Measurements from ENCODE around the gene OGFR.
A peak's percentile ranks its signal among the peaks of the same experiment; 100 is the strongest.

OGFR gene

DNA sequence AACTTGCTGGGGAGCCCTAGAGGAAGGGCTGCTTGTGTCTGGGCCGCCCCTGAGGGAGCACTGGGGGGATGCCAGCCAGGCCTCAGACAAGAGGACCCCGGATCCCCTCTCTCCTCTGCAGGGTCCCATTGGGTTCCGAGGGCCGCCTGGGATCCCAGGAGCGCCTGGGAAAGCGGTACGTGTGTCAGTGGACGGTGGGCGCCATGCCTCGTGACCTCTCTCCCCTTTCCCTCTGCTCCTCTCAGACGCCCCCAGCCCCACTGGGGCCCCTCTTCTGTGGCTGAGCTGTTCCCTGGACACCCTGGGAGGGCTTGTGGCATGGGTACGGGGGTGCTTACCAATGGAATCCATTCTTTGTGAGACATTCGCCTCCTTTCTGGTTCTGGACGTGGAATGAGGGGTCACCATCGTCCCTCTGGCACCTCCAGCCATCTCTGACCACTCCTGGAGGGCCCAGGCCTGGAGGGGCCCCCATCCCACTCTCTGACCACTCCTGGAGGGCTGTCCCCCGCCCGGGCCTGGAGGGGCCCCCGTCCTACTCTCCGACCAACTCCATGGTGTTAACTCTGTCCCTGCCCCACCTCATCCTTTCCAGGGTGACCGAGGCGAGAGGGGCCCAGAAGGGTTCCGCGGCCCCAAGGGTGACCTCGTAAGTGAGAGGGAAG, 22.1 kb downstream of the OGFR start:
- no peak for DNase-seq

DNA sequence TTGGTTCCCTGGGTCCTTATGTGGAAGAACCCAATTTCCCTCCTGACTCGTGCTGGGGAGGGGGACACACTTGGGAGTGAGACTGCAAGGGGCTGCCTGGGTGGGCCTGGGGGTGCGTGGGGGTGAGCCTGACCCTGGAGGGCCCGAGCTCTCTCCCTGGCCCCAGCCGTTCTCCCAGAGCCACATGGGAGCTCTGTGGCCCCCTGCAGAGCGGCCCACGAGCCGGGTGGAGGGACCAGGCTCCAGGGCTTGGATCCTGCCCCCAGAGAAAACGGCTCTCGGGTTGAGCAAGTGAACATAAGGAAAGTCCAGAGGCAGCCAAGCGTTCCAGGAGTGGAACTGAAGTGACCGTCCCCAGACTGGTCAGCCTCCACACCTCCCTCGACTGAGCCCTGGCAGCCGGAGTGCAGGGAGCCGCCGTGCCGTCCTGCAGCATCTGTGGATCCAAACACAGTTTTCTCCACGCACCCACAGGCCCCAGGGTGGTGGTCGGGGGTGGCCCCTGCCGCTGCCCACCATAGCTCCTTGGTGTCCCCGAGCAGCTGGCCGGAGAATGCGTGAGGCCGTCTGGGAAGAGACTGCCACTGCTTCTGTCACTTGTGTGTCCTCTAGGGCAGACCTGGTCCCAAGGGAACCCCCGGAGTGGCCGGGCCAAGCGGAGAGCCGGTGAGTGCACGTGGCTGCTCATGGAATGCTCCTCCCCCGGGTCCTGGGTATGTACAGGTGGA, 22.8 kb downstream of the OGFR start:
- no peak for DNase-seq

DNA sequence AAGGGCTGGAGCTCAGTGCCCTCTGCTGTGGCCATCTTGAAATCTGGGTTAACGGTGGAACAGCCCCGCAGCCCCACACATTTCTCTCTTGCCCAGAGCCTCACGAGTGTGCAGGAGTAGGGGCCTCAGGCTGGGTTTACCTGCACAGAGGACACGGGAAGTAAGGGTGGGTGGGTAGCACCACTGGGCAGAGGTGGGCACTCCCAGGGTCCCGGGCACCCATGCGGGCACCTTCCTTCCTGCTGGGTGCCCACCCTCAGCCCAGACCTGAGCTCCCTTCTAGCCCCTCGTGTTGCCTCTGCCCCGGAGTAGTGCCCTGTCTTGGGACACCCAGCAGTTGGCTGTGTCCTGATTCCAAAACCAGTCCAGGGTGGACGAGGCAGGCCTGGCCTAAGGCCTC, 23.4 kb downstream of the OGFR start:
- DNase-seq, result no peak

DNA sequence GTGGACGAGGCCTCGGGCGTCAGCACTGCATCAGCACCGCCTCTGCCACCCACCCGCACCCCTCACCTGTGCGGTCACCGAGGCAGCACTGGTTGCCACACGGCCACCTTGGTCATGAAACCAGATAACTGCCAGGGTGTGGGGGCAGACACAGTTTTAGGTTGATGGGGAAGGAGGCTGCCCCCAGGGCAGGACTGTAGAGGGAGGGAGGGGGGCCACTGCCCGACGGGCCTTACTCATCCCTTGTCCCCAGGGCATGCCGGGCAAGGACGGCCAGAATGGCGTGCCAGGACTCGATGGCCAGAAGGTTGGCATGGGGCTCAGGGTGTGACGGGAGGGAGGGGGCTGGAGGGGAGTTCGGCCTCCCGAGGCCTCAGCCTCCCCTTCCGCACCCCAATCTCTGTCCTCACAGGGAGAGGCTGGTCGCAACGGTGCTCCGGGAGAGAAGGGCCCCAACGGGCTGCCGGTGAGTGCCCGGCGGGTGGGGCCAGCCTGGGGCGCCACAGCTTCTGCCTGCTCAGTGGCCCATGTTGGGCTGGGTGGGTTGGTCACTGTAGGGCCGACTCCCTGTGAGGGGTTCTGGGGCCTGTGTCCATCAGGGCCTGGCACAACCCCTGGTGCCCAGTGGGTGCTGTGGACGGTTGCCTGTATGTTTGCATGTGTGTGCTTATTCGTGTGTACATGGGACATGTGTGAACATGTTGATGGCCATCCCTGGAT, 24.0 kb downstream of the OGFR start:
- no peak for DNase-seq

DNA sequence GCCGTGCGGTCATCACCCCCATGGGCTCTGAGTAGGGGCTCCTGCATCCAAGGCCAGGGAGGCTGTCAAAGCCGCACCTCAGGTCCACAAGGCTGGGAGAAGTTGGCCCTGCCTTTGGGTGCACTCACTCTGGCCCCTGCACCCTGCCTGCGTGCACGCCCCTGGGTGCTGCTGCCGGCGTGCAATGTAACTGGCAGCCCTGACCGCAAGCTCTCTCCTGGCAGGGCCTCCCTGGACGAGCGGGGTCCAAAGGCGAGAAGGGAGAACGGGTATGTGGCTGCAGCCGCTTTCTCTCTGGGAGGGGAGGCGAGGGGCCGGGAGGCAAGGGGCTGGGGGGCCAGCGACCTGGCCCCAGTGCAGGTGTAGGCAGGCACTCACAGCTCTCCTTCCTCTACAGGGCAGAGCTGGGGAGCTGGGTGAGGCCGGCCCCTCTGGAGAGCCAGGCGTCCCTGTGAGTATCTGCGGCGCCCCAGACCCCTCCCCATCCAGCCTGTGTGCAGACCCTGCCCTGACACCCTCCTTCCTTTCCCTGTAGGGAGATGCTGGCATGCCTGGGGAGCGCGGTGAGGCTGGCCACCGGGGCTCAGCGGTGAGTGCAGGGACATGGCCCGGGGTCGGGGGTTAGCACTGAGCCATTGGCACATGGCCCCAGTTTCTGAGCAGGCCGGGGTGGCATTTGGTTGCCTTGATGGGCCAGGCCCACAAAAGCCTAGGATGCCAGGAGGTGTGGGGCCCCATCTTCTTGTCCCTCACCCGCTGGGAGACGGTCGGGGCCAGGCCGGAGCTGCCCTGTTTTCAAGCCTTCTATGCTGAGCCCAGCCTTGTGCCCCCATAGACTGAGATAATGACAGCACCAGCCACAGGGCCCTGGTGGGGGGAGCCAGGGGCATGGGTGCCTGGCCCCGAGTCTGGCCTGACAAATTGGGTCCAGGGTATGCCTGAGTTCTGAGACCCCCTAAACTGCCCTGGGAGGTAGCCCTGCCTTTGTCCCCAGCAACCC, 24.9 kb downstream of the OGFR start:
- no peak for DNase-seq

DNA sequence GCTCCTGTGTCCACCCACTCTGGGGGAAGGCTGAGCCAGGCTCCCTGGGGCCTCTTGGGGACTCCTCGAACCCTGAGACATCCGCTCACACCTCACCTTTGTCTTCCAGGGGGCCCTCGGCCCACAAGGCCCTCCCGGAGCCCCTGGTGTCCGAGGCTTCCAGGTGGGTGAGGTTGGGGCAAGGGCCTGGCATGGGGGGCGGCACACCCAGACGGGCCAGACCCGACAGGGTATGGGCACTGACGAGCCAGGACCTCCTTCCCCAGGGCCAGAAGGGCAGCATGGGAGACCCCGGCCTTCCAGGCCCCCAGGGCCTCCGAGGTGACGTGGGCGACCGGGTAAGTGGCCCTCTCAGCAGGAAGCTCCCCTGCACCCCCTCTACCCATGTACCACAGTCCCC, 25.6 kb downstream of the OGFR start:
- no peak for DNase-seq

DNA sequence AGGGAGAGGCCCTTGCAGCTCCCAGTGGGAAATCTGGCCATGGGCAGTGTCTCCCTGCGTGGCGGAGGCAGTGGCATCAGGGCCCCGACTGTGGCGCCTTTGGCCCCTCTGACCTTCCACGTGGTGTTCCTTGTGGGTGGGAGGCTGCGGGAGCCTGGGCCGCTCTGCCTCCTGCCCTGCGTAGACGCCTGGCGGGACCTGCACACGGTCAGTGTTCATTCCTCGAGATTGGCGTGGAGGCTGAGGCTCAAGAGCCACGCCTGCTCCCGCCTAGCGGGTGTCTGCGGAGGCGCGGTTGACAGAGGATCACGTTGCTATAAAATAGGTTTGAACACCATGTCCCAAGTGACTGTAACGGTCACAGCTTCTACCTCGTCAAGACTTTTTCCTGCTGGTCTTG, 26.2 kb downstream of the OGFR start:
- no peak for DNase-seq

DNA sequence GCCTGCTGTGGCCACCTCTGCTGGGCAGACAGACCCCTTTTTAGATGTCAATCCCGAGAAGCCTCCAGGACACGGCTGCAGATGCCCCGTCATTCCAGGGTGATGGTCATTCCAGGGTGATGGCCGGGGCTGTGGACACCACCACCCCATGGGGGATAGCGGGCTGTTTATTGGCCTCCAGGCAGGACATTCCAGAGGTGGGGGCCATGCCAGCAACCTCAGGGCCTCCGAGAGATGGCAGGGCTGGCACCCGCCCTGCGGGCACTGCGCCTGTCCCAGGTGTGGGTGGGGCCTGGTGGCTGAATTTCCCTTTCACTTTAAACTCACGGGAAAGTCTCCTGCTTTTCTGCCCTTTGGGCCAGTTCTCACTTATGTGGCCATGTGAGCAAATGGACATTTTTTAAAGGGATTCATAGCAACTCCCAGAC, 26.7 kb downstream of the OGFR start:
- no peak for DNase-seq

DNA sequence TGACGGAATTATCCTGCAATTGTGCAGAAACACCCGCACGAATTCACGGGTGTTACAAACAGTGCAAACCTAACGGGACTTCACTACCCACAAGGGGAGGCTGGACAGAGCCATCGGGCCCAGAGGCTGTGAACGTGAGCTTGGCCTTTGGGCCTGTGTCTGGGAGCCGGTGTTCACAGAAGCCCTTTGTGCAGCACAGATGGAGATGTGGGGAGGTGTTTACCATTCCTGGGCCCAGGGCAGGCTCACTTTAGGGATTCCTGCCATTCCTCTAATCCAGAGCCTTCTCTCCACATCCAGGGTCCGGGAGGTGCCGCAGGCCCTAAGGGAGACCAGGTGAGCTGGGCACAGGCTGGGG, 27.2 kb downstream of the OGFR start:
- DNase-seq, result no peak

DNA sequence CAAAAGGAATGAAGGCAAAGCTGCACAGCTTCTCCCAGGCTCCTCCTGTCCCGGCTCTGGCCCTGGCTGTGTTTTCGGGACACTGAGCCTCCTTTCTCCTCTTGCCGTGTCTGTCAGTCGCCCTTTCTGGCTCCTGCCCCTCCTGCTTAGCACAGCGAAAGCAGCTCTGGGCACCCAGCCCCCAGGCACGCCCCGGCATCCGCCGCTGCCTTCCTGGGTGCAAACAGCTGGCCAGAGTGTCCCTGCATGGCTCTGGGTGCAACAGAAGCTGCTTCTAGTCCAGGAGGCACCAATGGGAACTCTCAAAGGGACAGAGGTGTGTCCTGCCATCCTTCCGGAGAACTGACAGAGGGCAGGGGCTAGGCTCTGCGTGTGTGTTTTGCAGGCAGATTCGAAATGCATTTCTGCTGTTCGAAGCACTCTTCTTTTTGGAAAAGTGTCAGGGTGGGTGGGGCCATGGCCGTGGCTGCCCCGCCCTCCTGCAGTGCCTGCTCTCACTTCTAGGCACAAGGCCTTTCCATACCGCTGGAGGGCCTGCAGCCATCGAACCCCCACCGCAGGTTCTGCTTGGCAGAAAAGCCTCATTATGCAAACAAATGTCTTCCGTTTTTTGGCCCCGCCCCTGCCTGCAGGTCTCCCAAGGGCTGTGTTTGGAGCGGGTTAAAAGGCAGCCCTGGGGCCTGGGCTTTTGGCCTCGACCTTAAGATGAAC, 27.7 kb downstream of the OGFR start:
- peak in 3 of 14 donors; percentile 14 to 40 (median 23) for DNase-seq

DNA sequence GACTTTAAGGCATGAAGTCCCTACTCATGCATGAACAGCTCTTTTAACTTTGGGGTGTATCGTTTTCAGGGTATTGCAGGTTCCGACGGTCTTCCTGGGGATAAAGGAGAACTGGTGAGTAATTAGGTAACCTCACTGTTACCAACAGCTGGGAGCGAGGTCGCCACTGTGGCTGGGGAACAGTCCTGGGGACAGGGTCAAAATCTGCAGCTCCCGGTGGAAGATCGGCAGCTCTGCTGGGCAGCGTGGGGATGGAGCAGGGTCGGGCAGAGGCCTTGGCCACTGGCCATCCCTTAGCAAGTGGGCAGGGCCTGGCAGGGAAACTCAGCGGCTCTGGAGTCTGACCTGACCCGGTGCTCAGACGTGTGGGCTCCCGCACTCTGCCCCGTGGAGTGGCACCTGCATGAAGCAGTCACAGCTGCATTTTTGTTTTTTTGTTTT, 28.3 kb downstream of the OGFR start:
- DNase-seq, result no peak

DNA sequence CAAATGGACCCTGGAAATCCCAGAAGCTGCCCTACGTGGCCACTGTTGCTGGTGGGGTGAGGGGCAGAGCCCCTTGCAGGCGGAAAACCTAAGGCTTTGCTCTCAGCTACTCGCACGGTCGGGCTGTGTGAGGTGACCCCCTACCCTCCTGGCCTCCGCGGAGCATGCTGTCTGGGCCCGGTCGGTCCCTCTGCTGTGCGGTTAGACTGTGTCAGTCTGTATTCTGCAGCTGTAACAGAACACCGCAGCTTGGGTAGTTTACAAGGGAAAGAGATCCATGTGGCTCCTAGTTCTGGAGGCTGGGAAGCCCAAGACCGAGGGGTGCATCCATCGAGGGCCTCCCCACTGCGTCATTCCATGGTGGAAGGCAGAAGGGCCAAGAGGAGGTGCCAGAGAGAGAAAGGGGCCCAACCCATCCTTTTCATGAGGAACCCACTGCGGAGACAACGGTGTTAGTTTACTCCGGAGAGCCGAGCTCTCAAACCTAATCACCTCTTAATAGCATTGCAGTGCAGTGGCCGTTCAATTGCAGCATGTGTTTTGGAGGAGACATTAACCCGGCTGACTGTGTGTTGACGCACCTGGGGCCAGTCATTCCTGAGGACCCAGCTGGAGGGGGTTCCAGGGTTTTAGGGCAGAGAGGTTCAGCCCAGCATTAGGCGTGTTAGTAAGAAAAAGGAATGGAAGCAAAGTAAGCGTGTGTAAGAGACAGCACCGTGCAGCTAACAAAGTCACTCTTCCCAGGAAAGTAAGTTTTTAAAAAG, 30.5 kb downstream of the OGFR start:
- no peak for DNase-seq

DNA sequence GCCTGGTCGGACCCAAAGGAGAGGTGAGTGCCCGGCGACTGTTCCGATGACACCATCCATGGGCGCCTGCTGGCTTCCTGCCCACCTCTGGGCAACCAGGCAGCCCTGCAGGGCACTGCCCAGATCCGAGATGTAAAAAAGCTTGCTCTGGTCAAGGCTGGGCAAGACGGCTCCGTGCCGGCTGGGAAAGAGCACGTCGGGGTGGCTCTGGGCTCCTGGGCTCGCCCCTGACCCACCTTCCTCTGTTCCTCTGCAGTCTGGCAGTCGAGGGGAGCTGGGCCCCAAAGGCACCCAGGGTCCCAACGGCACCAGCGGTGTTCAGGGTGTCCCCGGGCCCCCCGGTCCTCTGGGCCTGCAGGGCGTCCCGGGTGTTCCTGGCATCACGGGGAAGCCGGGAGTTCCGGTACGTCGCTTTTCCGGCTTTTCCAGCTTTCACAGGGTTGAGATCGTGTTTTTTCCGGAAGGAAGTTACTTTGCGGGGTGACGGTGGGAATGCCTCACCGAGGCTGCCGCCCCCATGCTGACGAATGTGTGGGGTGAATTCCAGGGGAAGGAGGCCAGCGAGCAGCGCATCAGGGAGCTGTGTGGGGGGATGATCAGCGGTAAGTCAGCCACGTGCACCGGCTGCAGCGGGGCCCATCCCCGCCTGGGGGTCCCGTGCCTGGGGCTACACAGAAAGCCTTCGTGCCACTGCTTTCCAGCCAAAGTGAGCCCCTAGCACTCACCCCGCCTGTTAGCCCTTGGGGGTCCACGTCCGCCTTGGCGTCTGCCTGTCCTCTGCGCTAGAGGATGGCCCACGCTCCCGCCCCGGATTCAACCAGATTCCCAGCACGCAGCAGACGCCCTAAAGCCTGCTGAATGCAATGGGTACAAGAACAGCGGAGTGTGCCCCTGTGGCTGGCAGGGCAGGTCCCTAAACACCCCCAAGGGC, 31.6 kb downstream of the OGFR start:
- no peak for DNase-seq

DNA sequence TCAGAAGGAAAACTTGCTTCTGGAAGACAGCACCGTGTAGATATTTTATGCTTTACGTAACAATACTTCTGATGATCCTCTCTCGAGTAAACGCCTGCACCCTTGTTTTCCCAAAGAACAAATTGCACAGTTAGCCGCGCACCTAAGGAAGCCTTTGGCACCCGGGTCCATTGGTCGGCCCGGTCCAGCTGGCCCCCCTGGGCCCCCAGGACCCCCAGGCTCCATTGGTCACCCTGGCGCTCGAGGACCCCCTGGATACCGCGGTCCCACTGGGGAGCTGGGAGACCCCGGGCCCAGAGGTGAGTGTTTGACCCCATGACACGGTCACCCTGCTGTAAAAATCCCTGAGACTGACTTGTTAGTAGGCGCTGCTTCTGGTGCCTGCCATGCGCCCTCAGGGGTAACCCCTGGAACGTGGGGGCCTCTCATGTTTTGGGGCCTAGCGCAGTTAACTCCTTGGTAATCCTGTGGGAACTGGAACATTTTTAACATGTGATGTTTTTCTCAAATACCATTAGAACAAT, 32.4 kb downstream of the OGFR start:
- DNase-seq, result no peak

DNA sequence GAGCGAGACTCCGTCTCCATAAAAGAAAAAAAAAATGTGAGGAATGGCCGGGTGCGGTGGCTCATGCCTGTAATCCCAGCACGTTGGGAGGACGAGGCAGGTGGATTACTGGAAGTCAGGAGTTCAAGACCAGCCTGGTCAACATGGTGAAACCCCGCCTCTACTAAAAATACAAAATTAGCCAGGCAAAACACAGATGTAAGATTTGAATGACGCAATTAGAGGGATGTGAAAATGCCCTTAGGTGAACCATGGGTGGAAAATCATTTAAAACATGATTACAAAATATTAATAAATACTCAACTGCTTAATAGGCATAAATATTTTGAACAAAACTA, 33.1 kb downstream of the OGFR start:
- no peak for DNase-seq

DNA sequence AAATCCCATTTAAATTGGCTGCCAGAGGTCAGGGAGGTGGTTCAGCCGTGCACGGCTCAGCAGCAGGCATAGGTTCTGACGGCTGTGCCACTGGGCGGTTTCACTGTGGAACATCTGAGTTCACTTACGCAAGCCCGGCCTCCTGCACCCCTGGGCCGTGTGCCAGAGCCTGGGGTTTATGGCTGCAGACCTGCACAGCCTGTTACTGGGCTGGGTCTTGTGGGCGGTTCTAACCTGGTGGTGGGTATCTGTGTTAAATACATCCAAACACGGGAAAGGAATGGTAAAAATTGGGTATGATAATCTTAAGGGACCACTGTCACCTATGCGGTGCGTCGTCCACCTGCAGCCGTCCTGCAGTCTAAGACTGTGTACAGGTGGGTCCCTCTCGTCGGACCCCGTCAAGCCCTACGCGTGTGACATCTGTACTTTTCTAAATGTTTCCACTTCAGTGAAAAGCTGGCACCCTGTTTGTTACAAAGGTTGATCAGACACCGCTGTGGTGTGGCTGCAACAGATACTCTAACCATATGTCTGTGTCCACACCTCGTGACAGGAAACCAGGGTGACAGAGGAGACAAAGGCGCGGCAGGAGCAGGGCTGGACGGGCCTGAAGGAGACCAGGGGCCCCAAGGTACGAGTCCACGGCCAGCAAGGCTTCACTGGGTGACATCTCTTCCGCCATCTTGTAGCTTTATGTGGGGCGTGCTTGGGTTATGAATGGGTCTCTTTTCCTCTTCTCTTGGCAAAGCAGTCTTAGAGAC, 33.7 kb downstream of the OGFR start:
- DNase-seq, result no peak

DNA sequence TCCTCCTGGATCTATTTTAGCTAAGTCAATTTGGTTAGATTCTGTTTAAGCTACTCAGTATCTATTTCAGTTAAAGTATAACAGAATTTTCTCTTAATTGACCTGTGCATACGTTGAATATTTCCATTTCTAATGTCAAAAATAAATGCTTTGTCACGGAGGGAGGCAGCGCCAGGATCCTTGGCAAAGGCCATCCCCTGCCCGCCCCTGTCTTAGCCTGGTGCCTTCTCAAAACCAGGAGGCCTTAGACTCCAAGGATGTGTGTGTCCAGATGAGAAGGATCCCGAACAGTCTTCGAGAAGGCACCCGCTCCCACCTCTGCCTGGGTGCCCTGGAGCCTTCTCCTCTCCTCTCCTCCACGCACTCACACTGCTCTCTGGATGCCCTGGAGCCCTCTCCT, 34.6 kb downstream of the OGFR start:
- DNase-seq, result no peak

DNA sequence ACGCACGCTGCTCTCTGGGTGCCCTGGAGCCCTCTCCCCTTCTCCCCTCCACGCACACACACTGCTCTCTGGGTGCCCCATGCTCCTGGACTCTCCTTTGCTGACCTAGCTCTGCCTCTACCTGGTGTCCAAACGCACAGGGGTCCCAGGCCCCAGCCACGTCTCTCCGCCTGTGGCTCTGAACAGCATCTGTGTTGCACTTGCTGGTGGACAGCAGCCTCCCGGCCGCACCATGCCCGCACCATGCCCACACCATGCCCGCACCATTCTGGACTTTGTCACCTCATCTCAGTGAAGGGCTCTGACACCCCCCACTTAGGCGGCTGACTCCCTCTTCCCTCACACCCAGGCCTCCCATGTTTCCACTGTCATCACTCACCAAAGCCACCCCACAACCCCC, 35.2 kb downstream of the OGFR start:
- no peak for DNase-seq

All from C1 segment of cervical spinal cord (tissue), 14 donors.